Right cardiac atrium (tissue), 5 donors: ENCODE results near the gene SGIP1. TPM values are rescaled to one million over a fixed set of nuclear protein-coding genes. Genes with fewer than 3 reads are reported as not detected.
"Not testable (repeated sequence)": the region's sequence is repeated elsewhere in the genome, so short reads cannot be mapped to it uniquely, and the experiment has no call there.

Source experiments
- ATAC-seq, 2 donors: fragments of 200-7000 bp; cut with Tn5 transposase; one replicate each; pipeline versions ENCODE4 v1.8.0 to v1.9.1; 2020; ENCODE audit warnings: moderate library complexity in 2 of 2, mild to moderate bottlenecking in 1 of 2
- DNase-seq, 3 donors: peaks; one replicate each; pipeline ENCODE4 v3.0.0-alpha.2; 2020
- H3K27ac ChIP-seq: one replicate; pipeline ENCODE4 v1.5.1; 2013; ENCODE audit warnings: mild to moderate bottlenecking, low read length, control low read depth, moderate library complexity
- H3K27me3 ChIP-seq: one replicate; pipeline ENCODE4 v1.6.1; 2013; ENCODE audit not compliant: control insufficient read depth, insufficient read depth
- H3K4me1 ChIP-seq: one replicate; pipeline ENCODE4 v1.6.1; 2013; ENCODE audit warnings: low read length; ENCODE audit not compliant: control insufficient read depth, insufficient read depth
- H3K4me3 ChIP-seq: one replicate; pipeline ENCODE4 v1.5.1; 2013; ENCODE audit warnings: low read length, control low read depth
- H3K9me3 ChIP-seq: one replicate; pipeline ENCODE4 v1.6.1; 2013; ENCODE audit warnings: low read length; ENCODE audit not compliant: control insufficient read depth
- WGBS: extraction: QIAGEN DNeasy Blood & Tissue Kit; methylation state at CpG from one replicate; pipeline ENCODE4 v1.1.7; 2013; 5-methylcytosine and 5-hydroxymethylcytosine counted together
- intact Hi-C, 4 donors: fragments of 100-400 bp; cut with DNase I; formaldehyde crosslinking; loops; one replicate each; pipeline versions ENCODE4 v1.11.0 to v1.14.0; 2022 to 2023
- polyA plus RNA-seq: library from polyadenylated mRNA; stranded (reverse); fragments of 200-250 nt; gene quantifications from one replicate; pipeline ENCODE4 v1.2.3, GENCODE V29; 2013
- total RNA-seq, 4 donors: library from RNA; stranded (reverse); fragmentation: NEBNext Ultra II Directional; extraction: Animal tissue kit (Norgen Biotek cat#: 25700); gene quantifications; one replicate each; pipeline ENCODE4 v1.2.1, GENCODE V29; 2021
- donor health status: healthy with polysubstance abuse.
- donor health status: DM: no; HTN: yes; CAD: no.
- donor health status: DM: no; HTN: no; CAD: no.
- donor health status: DM: no; HTN: yes; CAD: no; lungs with severe emphysema.
- donor health status: DM: yes; HTN: yes; CAD: no.

The SGIP1 gene
- total and polyA plus RNA-seq, 5 donors = 2.2 to 7.3 (median 5.0) TPM

DNA sequence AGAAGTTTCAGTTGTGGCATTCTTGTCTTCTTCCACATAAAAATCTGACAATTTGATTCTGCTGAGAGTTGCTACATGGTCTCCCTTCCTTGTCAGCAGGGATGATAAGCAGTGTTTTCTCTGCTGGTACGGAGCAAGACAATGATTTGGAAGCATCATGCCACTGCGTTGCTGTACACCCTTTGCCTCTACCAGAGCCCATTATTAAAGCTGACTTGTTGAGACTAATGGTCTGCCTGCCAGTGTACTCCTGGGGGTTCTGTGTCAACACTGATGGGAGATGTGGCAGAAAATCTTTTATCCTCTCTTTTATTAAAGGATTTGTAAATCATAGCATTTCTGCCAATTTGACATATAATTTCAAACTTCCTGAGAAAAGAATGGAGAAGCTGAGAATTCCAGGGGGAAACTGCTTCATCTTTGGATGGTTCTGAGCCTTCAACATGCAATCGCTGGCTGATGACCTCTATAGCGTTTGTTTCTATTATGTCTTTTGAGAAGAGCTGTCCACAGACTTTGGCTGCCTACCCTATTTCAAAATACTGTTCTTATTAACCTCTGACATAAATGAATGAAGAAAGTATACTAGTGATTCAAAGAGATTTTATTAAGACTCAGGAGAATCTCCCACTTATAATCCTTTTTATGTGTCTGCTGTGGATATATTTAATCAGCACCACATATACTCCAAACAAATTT, 170.4 kb downstream of the SGIP1 start:
- no peak for ATAC-seq
- intact Hi-C loops = no loop called here
- WGBS = 57% methylated on average over 4 of the region's 4 CpGs
- H3K4me1 ChIP-seq = no peaks in the 10 kb centered on the region
- peaks cover 2% of the 10 kb centered on the region for H3K27me3 ChIP-seq
- DNase-seq = no peak
- H3K27ac ChIP-seq = no peak overlapping the region
- no peak overlapping the region for H3K4me3 ChIP-seq
- no peaks in the 10 kb centered on the region for H3K9me3 ChIP-seq

DNA sequence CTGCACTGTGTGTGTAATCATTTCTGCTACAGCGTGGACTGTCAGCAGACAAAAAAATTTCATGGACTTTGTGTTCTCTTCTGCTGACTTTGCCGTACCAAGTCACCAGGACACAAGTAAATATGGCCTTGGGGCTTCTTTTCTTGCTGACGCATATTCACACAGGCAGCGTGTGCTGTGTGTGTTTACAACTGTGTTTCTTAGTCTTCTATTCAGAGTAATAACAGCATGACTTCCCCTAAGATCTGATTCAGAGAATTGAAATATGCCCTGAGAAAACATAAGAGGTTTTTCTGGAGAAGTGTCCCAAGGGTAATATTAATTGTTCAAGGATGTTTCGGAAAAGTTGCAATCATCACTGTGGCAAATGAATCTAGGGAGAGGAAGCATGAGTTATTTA, 171.2 kb downstream of the SGIP1 start:
- intact Hi-C loops = no loop called here
- no peaks in the 10 kb centered on the region for H3K9me3 ChIP-seq
- H3K27ac ChIP-seq = no peak overlapping the region
- no peaks in the 10 kb centered on the region for H3K4me1 ChIP-seq
- peaks cover 2% of the 10 kb centered on the region for H3K27me3 ChIP-seq
- DNase-seq = no peak
- ATAC-seq = no peak
- H3K4me3 ChIP-seq = no peak overlapping the region
- WGBS = 75% methylated on average over 5 of the region's 5 CpGs

DNA sequence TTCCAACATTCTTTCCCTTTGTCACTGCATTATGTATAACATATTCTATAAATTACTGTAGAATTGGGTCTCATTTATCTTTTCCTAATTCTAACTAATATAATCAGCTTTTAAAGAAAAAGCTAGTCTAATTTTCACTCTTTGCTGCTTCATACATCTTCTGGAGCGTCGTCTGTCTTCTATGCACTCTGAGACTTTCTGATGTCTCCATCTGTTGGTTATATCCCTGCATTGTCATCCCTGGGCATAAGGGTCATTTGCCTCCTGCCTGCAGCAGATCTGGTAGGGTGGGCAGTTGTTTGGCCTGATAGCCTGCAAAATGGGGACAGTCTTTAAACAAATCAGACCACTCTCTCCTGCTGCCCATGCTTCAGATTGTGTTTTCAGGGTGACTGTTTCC, 177.5 kb downstream of the SGIP1 start:
- DNase-seq (no peak), ATAC-seq (no peak)
- 29% methylated on average over 2 of the region's 2 CpGs for WGBS

DNA sequence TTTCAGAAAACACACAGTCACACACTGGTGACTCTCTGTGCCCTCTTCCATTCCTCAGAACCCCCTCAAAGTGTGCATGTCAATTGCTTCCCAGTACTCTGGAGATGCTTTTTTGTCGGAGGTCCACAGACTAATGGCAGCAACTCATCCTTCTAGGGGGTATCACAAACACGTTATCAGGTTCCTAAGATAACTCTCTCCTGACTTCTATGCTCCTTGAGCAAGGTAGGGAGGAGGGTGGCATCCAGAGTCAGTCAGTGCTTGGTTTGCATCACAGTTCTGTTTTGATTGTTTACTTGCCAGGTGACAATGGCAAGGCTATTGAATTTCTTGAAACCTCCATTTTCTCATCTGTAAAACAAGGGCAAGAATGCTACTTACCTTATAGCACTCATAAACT, 178.9 kb downstream of the SGIP1 start:
- WGBS = 47% methylated on average over 2 of the region's 2 CpGs
- ATAC-seq (no peak), DNase-seq (no peak)
- Histone ChIP-seq H3K4me1 (no peaks in the 10 kb centered on the region), H3K27ac (no peak overlapping the region), H3K4me3 (no peak overlapping the region), H3K27me3 (no peaks in the 10 kb centered on the region), H3K9me3 (no peaks in the 10 kb centered on the region)
- intact Hi-C loops = no loop called here

More for the DNA sequence above, 177.5 kb downstream of the SGIP1 start:
- no peaks in the 10 kb centered on the region for H3K9me3 ChIP-seq
- H3K4me1 ChIP-seq = no peaks in the 10 kb centered on the region
- H3K27me3 ChIP-seq = no peaks in the 10 kb centered on the region
- no peak overlapping the region for H3K27ac ChIP-seq
- no peak overlapping the region for H3K4me3 ChIP-seq
- intact Hi-C loops = no loop called here

DNA sequence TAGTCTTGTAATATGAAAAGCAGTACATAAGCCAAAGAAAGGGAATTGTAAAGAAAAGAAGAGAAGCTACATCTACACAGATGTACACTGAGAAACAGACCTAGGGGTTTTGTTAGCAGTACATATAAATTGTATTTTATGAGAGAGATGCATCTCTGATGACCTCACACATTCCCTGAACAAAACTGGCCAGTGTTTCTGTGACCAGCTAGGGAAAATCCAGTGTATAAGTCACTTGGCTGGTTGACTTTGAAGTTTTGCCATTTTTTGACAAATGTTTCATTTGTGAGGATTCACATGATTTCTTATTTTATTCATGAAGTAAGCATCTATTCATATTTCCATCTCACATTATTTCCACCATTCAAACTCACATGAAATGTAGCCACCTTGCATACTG, 190.0 kb downstream of the SGIP1 start:
- no peaks in the 10 kb centered on the region for H3K27me3 ChIP-seq
- H3K4me3 ChIP-seq = no peak overlapping the region
- H3K9me3 ChIP-seq = no peaks in the 10 kb centered on the region
- intact Hi-C loops = no loop called here
- DNase-seq (no peak), ATAC-seq (no peak)
- peaks cover 3% of the 10 kb centered on the region for H3K4me1 ChIP-seq
- no peak overlapping the region for H3K27ac ChIP-seq

DNA sequence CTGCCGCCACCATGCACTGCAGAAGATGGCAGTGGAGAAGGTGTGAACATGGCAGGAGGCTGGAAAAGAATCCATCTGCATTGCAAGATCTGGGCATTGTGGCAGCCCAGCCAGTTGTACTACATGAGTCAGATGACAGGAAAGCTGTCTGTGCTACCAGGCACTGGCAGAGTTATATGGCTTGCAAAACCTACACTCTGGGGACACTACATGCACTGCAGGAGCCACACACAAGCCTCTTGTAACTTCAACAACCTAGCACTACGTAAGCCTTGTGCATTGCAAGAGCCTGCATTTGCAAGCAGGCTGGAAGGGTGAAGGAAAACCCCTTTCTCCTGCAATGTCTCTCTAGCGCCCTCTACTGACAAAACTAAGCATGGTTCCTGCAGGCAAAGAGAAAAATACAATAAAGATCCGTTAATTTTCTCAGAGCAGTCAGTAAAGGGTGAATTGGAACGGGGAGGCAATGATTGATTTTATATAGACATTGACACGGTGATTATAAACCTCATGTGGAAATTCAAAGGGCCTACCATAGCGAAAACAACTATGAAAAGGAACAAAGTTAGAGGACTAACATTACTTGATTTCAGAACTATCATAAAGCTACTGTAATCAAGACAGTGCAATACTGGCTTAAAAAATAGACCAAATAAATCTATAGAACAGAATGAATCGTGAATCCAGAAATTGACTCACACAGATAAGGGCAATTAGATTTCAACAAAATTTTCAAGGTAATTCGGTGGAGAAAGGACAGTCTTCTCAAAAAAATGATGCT, 192.1 kb downstream of the SGIP1 start:
- H3K9me3 ChIP-seq = no peaks in the 10 kb centered on the region
- 27% methylated on average over 9 of the region's 9 CpGs for WGBS
- ATAC-seq = peak; percentile 87 to 90
- H3K4me1 ChIP-seq = peaks cover 3% of the 10 kb centered on the region
- no peak overlapping the region for H3K4me3 ChIP-seq
- intact Hi-C loops = no loop called here
- no peak overlapping the region for H3K27ac ChIP-seq
- no peaks in the 10 kb centered on the region for H3K27me3 ChIP-seq
- peak in 2 of 3 donors; percentile 42 to 52 for DNase-seq

DNA sequence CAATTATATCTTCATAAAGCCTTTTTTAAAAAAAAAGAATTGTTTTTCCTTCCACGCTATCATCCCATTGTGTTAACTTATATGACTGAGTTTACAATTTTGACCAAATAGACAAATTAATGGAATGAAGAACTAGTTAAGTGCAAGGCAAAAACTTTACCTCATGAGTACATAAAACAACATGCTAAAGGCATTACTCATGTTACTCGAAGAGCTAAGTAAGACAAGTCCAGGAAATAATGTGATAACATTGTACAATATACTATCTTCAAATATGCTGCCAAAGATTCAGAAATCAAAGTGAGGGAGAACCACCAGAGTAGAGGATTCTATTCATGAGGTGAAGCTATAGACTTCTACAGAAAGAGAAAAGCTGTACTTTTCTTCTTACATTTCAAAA, 194.1 kb downstream of the SGIP1 start:
- DNase-seq (no peak), ATAC-seq (no peak)
- intact Hi-C loops = no loop called here
- Histone ChIP-seq H3K4me1 (peaks cover 3% of the 10 kb centered on the region), H3K9me3 (no peaks in the 10 kb centered on the region), H3K27ac (no peak overlapping the region), H3K4me3 (no peak overlapping the region), H3K27me3 (no peaks in the 10 kb centered on the region)
- WGBS = 67% methylated on average over 2 of the region's 2 CpGs

DNA sequence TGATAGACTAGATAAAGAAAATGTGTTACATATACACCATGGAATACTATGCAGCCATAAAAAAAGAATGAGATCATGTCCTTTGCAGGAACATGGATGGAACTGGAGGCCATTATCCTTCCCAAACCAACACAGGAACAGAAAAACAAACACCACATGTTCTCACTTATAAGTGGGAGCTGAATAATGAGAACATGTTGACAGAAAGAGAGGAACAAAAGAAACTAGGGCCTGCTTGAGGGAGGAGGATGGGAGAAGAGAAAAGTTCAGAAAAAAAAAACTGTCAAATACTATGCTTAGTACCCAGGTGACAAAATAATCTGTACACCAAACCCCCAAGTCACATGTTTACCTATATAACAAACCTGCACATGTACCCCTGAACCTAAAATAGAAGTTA, 194.8 kb downstream of the SGIP1 start:
- H3K4me3 ChIP-seq, intact Hi-C loops, H3K4me1 ChIP-seq, H3K27ac ChIP-seq, DNase-seq, ATAC-seq, H3K27me3 ChIP-seq, H3K9me3 ChIP-seq: not testable (repeated sequence)

DNA sequence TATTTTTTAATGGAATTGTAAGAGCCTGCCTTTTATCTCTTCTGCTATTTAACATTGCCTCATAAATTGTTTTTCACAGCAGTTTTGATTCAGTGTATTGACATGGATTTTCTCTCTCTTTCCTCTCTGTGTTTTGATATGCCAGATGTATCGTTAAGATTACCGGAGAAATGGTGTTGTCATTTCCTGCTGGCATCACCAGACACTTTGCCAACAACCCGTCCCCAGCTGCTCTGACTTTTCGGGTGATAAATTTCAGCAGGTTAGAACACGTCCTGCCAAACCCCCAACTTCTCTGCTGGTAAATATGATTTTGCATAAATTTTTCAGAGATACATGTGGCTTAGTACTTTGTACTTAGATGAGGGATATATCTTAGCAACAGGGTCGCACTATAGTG, 195.2 kb downstream of the SGIP1 start:
- Histone ChIP-seq H3K4me3 (no peak overlapping the region), H3K27ac (no peak overlapping the region), H3K27me3 (no peaks in the 10 kb centered on the region), H3K9me3 (no peaks in the 10 kb centered on the region), H3K4me1 (peaks cover 3% of the 10 kb centered on the region)
- ATAC-seq = no peak
- no peak for DNase-seq
- 46% methylated on average over 6 of the region's 6 CpGs for WGBS
- intact Hi-C loops = no loop called here

DNA sequence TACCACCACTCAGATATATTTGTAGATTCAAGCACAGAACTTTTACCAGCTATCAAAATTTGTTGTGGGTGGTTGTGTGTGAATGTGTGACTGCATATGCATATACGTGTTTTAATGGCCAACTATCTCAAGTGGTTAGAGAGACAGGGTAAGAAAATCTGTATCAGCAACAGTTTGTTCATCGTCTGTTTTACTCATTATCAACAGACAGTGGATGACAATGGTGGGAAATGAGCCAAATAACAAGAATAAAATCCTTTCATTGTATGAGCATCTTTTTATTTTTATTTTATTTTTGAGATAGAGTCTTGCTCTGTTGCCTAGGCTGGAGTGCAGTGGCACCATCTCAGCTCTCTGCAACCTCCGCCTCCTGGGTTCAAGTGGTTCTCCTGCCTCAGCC, 195.6 kb downstream of the SGIP1 start:
- WGBS = 56% methylated on average over 3 of the region's 3 CpGs
- ATAC-seq = no peak
- H3K4me3 ChIP-seq = no peak overlapping the region

DNA sequence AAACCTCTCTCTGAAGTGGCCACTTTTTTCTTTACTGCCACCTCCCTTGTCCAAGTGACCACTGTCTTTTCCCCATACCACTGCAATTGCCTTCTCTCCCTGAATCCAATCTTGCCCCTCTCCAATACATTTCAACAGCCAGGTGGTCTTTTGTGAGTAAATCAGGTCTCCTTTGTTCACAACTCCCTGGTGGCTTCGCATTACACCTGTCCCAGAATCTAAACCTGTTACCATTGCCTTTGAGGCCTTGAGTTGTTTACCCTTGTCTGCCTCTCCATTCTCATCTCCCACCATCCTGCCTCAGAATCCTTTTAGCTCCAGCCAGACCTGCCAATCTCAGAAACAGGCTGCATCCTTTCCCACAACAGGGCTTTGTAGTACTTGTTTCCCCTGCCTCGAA, 196.5 kb downstream of the SGIP1 start:
- Histone ChIP-seq H3K4me1 (peaks cover 3% of the 10 kb centered on the region), H3K9me3 (no peaks in the 10 kb centered on the region), H3K27me3 (no peaks in the 10 kb centered on the region), H3K4me3 (no peak overlapping the region), H3K27ac (no peak overlapping the region)
- WGBS = 78% methylated on average over 2 of the region's 2 CpGs
- DNase-seq (no peak), ATAC-seq (no peak)
- intact Hi-C loops = loop anchor here in 2 of 4 donors (5.0 to 10.0 kb wide), 2 partner anchors 476 to 478 kb away; no protein-coding TSS in a partner anchor

More for the DNA sequence above, 195.6 kb downstream of the SGIP1 start:
- intact Hi-C loops = no loop called here
- H3K4me1 ChIP-seq = peaks cover 3% of the 10 kb centered on the region
- H3K27ac ChIP-seq = no peak overlapping the region
- H3K9me3 ChIP-seq = no peaks in the 10 kb centered on the region
- no peak for DNase-seq
- H3K27me3 ChIP-seq = no peaks in the 10 kb centered on the region
